Measurements from ENCODE around the gene RAD1.

RAD1 gene

GRCh38 chr5:34863946-34864345, 51.4 kb downstream of the RAD1 start:
- no peak for DNase-seq
- Mint-ChIP-seq H3K27me3 (no peaks in the 10 kb centered on the region), H3K27ac (no peak overlapping the region), H3K4me3 (no peak overlapping the region), H3K9me3 (no peaks in the 10 kb centered on the region), H3K36me3 (ENCODE audit: low read depth) (no peaks in the 10 kb centered on the region), H3K4me1 (ENCODE audit: low read depth) (no peaks in the 10 kb centered on the region)

GRCh38 chr5:34859253-34859652, 56.1 kb downstream of the RAD1 start:
- no peaks in the 10 kb centered on the region for H3K27me3 Mint-ChIP-seq
- no peak overlapping the region for H3K27ac Mint-ChIP-seq
- no peaks in the 10 kb centered on the region for H3K9me3 Mint-ChIP-seq
- no peak overlapping the region for H3K4me3 Mint-ChIP-seq
- DNase-seq: no peak
- no peaks in the 10 kb centered on the region for H3K36me3 Mint-ChIP-seq (ENCODE audit: low read depth)
- no peaks in the 10 kb centered on the region for H3K4me1 Mint-ChIP-seq (ENCODE audit: low read depth)

GRCh38 chr5:34858790-34859189, 56.5 kb downstream of the RAD1 start:
- no peak overlapping the region for H3K27ac Mint-ChIP-seq
- no peak for DNase-seq
- no peak overlapping the region for H3K4me3 Mint-ChIP-seq
- H3K36me3 Mint-ChIP-seq (ENCODE audit: low read depth): no peaks in the 10 kb centered on the region
- H3K27me3 Mint-ChIP-seq: no peaks in the 10 kb centered on the region
- H3K9me3 Mint-ChIP-seq: no peaks in the 10 kb centered on the region
- no peaks in the 10 kb centered on the region for H3K4me1 Mint-ChIP-seq (ENCODE audit: low read depth)

GRCh38 chr5:34857894-34858293, 57.4 kb downstream of the RAD1 start:
- H3K4me1 Mint-ChIP-seq (ENCODE audit: low read depth): no peaks in the 10 kb centered on the region
- H3K9me3 Mint-ChIP-seq: no peaks in the 10 kb centered on the region
- no peak overlapping the region for H3K27ac Mint-ChIP-seq
- no peaks in the 10 kb centered on the region for H3K36me3 Mint-ChIP-seq (ENCODE audit: low read depth)
- H3K4me3 Mint-ChIP-seq: no peak overlapping the region
- no peaks in the 10 kb centered on the region for H3K27me3 Mint-ChIP-seq
- no peak for DNase-seq

GRCh38 chr5:34857161-34857560, 58.1 kb downstream of the RAD1 start:
- no peak overlapping the region for H3K27ac Mint-ChIP-seq
- no peak overlapping the region for H3K4me3 Mint-ChIP-seq
- no peaks in the 10 kb centered on the region for H3K27me3 Mint-ChIP-seq
- DNase-seq: no peak
- no peaks in the 10 kb centered on the region for H3K9me3 Mint-ChIP-seq
- no peaks in the 10 kb centered on the region for H3K36me3 Mint-ChIP-seq (ENCODE audit: low read depth)
- no peaks in the 10 kb centered on the region for H3K4me1 Mint-ChIP-seq (ENCODE audit: low read depth)

Data from activated T-cell treated with anti-CD3 and anti-CD28 coated beads, Interleukin-2, amount 50 U/mL, for 24 hours (primary cell).